ENCODE measurements around the gene POLL. TPM values are rescaled to one million over a fixed set of nuclear protein-coding genes. Genes with fewer than 3 reads are reported as not detected.

POLL gene
- total and polyA plus RNA-seq, 10 of the 15 experiments (the other 5 are each of a cell fraction or from before 2014, with no cell fraction given), result 1.5 to 25.4 (median 13.8) TPM

GRCh38 chr10:101617102-101617823 is 29.2 kb upstream of the POLL start (continued):
- TF ChIP-seq BRCA1 (IDR thresholded peaks at IDR 0.05; ENCODE audit: low read depth, low read length), result no peak
- no peak for TF ChIP-seq BACH1 (IDR thresholded peaks at IDR 0.05; ENCODE audit: borderline replicate concordance)
- no peak for TF ChIP-seq ZNF622 (IDR thresholded peaks at IDR 0.05)
- 0 out of 2 replicates have a peak, but pooled peaks have one; percentile 37 for TF ChIP-seq ELK1 (IDR thresholded peaks at IDR 0.05; ENCODE audit: low read depth, low read length)
- TF ChIP-seq PML (IDR thresholded peaks at IDR 0.05; ENCODE audit: low read length), result no peak
- no peak for TF ChIP-seq HDAC2 (IDR thresholded peaks at IDR 0.05)
- peak; percentile 53; the same call in 1 of the 2 replicates for TF ChIP-seq ZBED1 (IDR thresholded peaks at IDR 0.05; ENCODE audit: borderline replicate concordance)
- no peak for TF ChIP-seq IRF3 (IDR thresholded peaks at IDR 0.05)
- no peak for TF ChIP-seq RBBP5 (conservative IDR thresholded peaks at IDR 0.05)
- TF ChIP-seq SKIL (IDR thresholded peaks at IDR 0.05; ENCODE audit: low read depth, poor library complexity, severe bottlenecking), result peak; percentile 30
- TF ChIP-seq RAD51 (IDR thresholded peaks at IDR 0.05), result no peak
- TF ChIP-seq MEF2A (IDR thresholded peaks at IDR 0.05; ENCODE audit: insufficient read depth, low read depth, low read length), result peak; percentile 72; the same call in 1 of the 2 replicates
- TF ChIP-seq MYC (IDR thresholded peaks at IDR 0.05; ENCODE audit: insufficient read depth, insufficient read length, insufficient replicate concordance, low read length, severe bottlenecking), result no peak
- no peak for TF ChIP-seq RCOR1 (conservative IDR thresholded peaks at IDR 0.05; ENCODE audit: low read depth, low read length)
- no peak; the same call in 1 of the 2 replicates for TF ChIP-seq RUNX3 (IDR thresholded peaks at IDR 0.05; ENCODE audit: low read length)
- TF ChIP-seq NR2F1 (conservative IDR thresholded peaks at IDR 0.05), result peak; percentile 59; the same call in 1 of the 2 replicates
- no peak for TF ChIP-seq SP1 (IDR thresholded peaks at IDR 0.05; ENCODE audit: low read depth, low read length)
- peak; percentile 66 for TF ChIP-seq ZNF687 (IDR thresholded peaks at IDR 0.05)
- TF ChIP-seq TCF3 (IDR thresholded peaks at IDR 0.05; ENCODE audit: borderline replicate concordance, insufficient read depth, low read depth, low read length), result no peak
- TF ChIP-seq NFIC (IDR thresholded peaks at IDR 0.05; ENCODE audit: low read depth, low read length), result no peak
- TF ChIP-seq SMARCA5 (IDR thresholded peaks at IDR 0.05), result peak; percentile 81

All from GM12878 (cell line).